HEK293 (cell line): Measurements from ENCODE around the gene BTF3.

Source experiments
- CTCF ChIA-PET: fragments of 350-600 bp; formaldehyde crosslinking; extraction: SDS; loops from one replicate; lab custom pipeline; 2021; ENCODE audit warnings: antibody characterized with exemption; lab: Yijun Ruan, JAX
- POLR2A ChIA-PET: fragments of 300-600 bp; formaldehyde crosslinking; extraction: SDS; loops from one replicate; lab custom pipeline; 2020; ENCODE audit warnings: antibody characterized with exemption, inconsistent platforms; lab: Yijun Ruan, JAX
- H3K27ac ChIP-seq: fragments of 200-500 bp; sonication (Bioruptor generic); 2 replicates; pipeline ENCODE4 v1.5.1; 2014; ENCODE audit warnings: low read depth, low read length, control low read depth, inconsistent platforms; ENCODE audit errors: extremely low read depth
- H3K36me3 ChIP-seq, 2 experiments: fragments of 200-500 bp in 1 of 2; sonication (Bioruptor generic) in 1 of 2; 1 replicate in 1 of 2; 2 replicates in 1 of 2; pipeline ENCODE4 v1.5.1; 2014 to 2017; ENCODE audit warnings: inconsistent platforms in 2 of 2, low read length in 2 of 2; ENCODE audit not compliant: control insufficient read depth in 2 of 2, insufficient read depth in 1 of 2
- H3K4me1 ChIP-seq: fragments of 200-500 bp; sonication (Bioruptor generic); 2 replicates; pipeline ENCODE4 v1.5.1; 2014; ENCODE audit warnings: mild to moderate bottlenecking, low read length, inconsistent platforms; ENCODE audit not compliant: control insufficient read depth, insufficient read depth
- H3K4me3 ChIP-seq: 2 replicates; pipeline ENCODE4 v1.5.1; 2011; ENCODE audit warnings: low read depth, mild to moderate bottlenecking, control low read depth, low read length, moderate library complexity
- H3K9me3 ChIP-seq: fragments of 200-500 bp; sonication (Bioruptor generic); 2 replicates; pipeline ENCODE4 v1.5.1; 2014; ENCODE audit warnings: low read depth, low read length, inconsistent platforms; ENCODE audit not compliant: control insufficient read depth, insufficient read depth
- KLF9 ChIP-seq: fragments of 450-650 bp; formaldehyde crosslinking; IDR thresholded peaks from 2 replicates; pipeline ENCODE4 v1.5.1; 2016; ENCODE audit warnings: missing biosample characterization, missing genetic modification characterization, low read depth
- MEIS1 ChIP-seq: sonication (generic); formaldehyde crosslinking; IDR thresholded peaks from 2 replicates; pipeline ENCODE4 v1.8.1; 2022; ENCODE audit warnings: missing genetic modification reagents, mild to moderate bottlenecking, borderline replicate concordance
- MYNN ChIP-seq: fragments of 450-650 bp; formaldehyde crosslinking; IDR thresholded peaks from 2 replicates; pipeline ENCODE4 v1.5.1; 2016; ENCODE audit warnings: missing biosample characterization, missing genetic modification characterization, borderline replicate concordance
- OVOL3 ChIP-seq: fragments of 450-650 bp; formaldehyde crosslinking; IDR thresholded peaks from 2 replicates; pipeline ENCODE4 v1.5.1; 2016; ENCODE audit warnings: missing biosample characterization, missing genetic modification characterization
- PRDM1 ChIP-seq: fragments of 450-650 bp; formaldehyde crosslinking; IDR thresholded peaks from 2 replicates; pipeline ENCODE4; 2016; ENCODE audit warnings: missing biosample characterization, missing genetic modification characterization
- SCRT2 ChIP-seq: fragments of 450-650 bp; formaldehyde crosslinking; IDR thresholded peaks from 2 replicates; pipeline ENCODE4 v1.5.1; 2016; ENCODE audit warnings: missing biosample characterization, missing genetic modification characterization
- ZFP3 ChIP-seq: fragments of 450-650 bp; formaldehyde crosslinking; IDR thresholded peaks from 2 replicates; pipeline ENCODE4 v1.5.1; 2016; ENCODE audit warnings: low read depth, missing biosample characterization, missing genetic modification characterization
- ZNF10 ChIP-seq: fragments of 450-650 bp; formaldehyde crosslinking; IDR thresholded peaks from 2 replicates; pipeline ENCODE4 v1.5.1; 2017; ENCODE audit warnings: missing biosample characterization, missing genetic modification characterization
- ZNF155 ChIP-seq: fragments of 450-650 bp; formaldehyde crosslinking; IDR thresholded peaks from 2 replicates; pipeline ENCODE4 v1.5.1; 2016; ENCODE audit warnings: missing biosample characterization, missing genetic modification characterization
- ZNF2 ChIP-seq: fragments of 450-650 bp; formaldehyde crosslinking; IDR thresholded peaks from 2 replicates; pipeline ENCODE4 v1.5.1; 2016; ENCODE audit warnings: missing biosample characterization, missing genetic modification characterization
- ZNF514 ChIP-seq: fragments of 450-650 bp; formaldehyde crosslinking; IDR thresholded peaks from 2 replicates; pipeline ENCODE4 v1.5.1; 2016; ENCODE audit warnings: missing biosample characterization, missing genetic modification characterization
- ZNF585B ChIP-seq: fragments of 450-650 bp; formaldehyde crosslinking; IDR thresholded peaks from 2 replicates; pipeline ENCODE4 v1.5.1; 2016; ENCODE audit warnings: missing biosample characterization, missing genetic modification characterization
- ZNF658 ChIP-seq: fragments of 450-650 bp; formaldehyde crosslinking; IDR thresholded peaks from 2 replicates; pipeline ENCODE4; 2016; ENCODE audit warnings: missing biosample characterization, missing genetic modification characterization
- ZNF707 ChIP-seq: fragments of 450-650 bp; formaldehyde crosslinking; IDR thresholded peaks from 2 replicates; pipeline ENCODE4 v1.5.1; 2016; ENCODE audit warnings: missing biosample characterization, missing genetic modification characterization
- TF ChIP-seq, protein P1 (sequence below): fragments of 450-650 bp; formaldehyde crosslinking; IDR thresholded peaks from 2 replicates; pipeline ENCODE4 v1.5.1; 2016; ENCODE audit warnings: missing biosample characterization, missing genetic modification characterization
- TF ChIP-seq, protein P2 (sequence below): fragments of 450-650 bp; formaldehyde crosslinking; IDR thresholded peaks from 2 replicates; pipeline ENCODE4 v1.5.1; 2016; ENCODE audit warnings: missing biosample characterization, missing genetic modification characterization, low read depth
- TF ChIP-seq, protein P3 (sequence below): fragments of 450-650 bp; formaldehyde crosslinking; IDR thresholded peaks from 2 replicates; pipeline ENCODE4; 2016; ENCODE audit warnings: missing biosample characterization, missing genetic modification characterization
- TF ChIP-seq, protein P4 (sequence below): fragments of 450-650 bp; formaldehyde crosslinking; IDR thresholded peaks from 2 replicates; pipeline ENCODE4 v1.5.1; 2016; ENCODE audit warnings: missing biosample characterization, missing genetic modification characterization

BTF3 gene

DNA sequence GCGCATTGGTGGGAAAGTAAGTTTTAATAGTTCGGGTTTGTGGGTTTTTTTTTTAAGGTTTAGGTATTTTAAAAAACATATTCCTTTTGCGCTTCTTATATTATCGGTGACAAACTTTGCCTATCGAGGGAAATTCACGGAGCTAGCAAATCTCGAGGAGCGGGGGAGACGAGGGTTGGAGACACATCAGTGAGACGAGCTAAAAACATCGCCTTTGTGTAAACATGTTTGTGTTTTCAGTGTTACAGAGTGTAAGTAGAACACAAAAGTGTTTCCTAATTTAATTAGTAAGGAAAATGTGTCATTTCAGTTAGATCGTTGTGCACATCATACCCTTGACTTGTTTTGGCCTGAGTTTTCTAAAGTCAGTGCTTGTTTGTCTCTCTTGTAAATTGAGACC, 945 bp downstream of the BTF3 start:
- Histone ChIP-seq H3K4me3 (peak overlapping the region; percentile 100), H3K9me3 (no peaks in the 10 kb centered on the region), H3K27ac (peak overlapping the region; percentile 82; the same call in 1 of the 2 replicates), H3K4me1 (peaks cover 8% of the 10 kb centered on the region), H3K36me3 (peaks cover 39 to 51% of the 10 kb centered on the region in 2 experiments)
- ChIA-PET CTCF (interaction anchor here (0.6 to 2.3 kb wide), 5 partner anchors 17 to 220 kb away, joined by 3 to 6 read pairs (median 4); no protein-coding TSS in a partner anchor), POLR2A (interaction anchor here (0.7 to 2.9 kb wide), 6 partner anchors 8 to 283 kb away, joined by 3 to 16 read pairs (median 6); partner anchors contain the start of gene FOXD1)
- TF ChIP-seq ZNF10 (tag by site-specific recombination) = no peak
- TF ChIP-seq, protein P1, sequence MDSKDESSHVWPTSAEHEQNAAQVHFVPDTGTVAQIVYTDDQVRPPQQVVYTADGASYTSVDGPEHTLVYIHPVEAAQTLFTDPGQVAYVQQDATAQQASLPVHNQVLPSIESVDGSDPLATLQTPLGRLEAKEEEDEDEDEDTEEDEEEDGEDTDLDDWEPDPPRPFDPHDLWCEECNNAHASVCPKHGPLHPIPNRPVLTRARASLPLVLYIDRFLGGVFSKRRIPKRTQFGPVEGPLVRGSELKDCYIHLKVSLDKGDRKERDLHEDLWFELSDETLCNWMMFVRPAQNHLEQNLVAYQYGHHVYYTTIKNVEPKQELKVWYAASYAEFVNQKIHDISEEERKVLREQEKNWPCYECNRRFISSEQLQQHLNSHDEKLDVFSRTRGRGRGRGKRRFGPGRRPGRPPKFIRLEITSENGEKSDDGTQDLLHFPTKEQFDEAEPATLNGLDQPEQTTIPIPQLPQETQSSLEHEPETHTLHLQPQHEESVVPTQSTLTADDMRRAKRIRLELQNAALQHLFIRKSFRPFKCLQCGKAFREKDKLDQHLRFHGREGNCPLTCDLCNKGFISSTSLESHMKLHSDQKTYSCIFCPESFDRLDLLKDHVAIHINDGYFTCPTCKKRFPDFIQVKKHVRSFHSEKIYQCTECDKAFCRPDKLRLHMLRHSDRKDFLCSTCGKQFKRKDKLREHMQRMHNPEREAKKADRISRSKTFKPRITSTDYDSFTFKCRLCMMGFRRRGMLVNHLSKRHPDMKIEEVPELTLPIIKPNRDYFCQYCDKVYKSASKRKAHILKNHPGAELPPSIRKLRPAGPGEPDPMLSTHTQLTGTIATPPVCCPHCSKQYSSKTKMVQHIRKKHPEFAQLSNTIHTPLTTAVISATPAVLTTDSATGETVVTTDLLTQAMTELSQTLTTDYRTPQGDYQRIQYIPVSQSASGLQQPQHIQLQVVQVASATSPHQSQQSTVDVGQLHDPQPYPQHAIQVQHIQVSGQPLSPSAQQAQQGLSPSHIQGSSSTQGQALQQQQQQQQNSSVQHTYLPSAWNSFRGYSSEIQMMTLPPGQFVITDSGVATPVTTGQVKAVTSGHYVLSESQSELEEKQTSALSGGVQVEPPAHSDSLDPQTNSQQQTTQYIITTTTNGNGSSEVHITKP = peak; percentile 65
- TF ChIP-seq, protein P2, sequence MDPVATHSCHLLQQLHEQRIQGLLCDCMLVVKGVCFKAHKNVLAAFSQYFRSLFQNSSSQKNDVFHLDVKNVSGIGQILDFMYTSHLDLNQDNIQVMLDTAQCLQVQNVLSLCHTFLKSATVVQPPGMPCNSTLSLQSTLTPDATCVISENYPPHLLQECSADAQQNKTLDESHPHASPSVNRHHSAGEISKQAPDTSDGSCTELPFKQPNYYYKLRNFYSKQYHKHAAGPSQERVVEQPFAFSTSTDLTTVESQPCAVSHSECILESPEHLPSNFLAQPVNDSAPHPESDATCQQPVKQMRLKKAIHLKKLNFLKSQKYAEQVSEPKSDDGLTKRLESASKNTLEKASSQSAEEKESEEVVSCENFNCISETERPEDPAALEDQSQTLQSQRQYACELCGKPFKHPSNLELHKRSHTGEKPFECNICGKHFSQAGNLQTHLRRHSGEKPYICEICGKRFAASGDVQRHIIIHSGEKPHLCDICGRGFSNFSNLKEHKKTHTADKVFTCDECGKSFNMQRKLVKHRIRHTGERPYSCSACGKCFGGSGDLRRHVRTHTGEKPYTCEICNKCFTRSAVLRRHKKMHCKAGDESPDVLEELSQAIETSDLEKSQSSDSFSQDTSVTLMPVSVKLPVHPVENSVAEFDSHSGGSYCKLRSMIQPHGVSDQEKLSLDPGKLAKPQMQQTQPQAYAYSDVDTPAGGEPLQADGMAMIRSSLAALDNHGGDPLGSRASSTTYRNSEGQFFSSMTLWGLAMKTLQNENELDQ = no peak
- no peak for TF ChIP-seq ZFP3
- TF ChIP-seq MYNN (tag by site-specific recombination) = no peak

DNA sequence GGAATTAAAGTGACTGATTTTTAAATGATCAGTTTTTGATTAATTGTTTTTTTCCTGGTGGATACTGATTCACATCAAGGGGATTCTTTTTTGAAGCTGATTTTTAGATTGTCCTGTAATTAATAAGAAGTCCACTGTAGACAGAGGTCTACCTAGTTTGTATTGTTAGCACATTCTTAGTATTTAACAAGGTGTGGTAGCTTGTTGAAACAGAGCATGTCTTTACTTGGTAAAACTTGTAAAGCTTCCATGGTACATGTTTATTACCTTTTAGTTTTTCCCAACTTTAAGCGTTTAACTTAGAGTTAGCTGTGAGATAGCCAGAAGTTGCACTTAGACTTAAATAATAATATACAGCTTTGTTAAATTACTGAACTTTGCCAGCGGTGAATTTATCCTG, 1.5 kb downstream of the BTF3 start:
- POLR2A ChIA-PET = interaction anchor here (2.9 kb wide), 1 partner anchor 51 kb away, joined by 16 read pairs; the partner anchor contains the start of gene FOXD1
- CTCF ChIA-PET = interaction anchor here (0.6 to 1.4 kb wide), 4 partner anchors 30 to 221 kb away, joined by 3 to 4 read pairs (median 3); no protein-coding TSS in a partner anchor
- H3K4me1 ChIP-seq = peaks cover 8% of the 10 kb centered on the region
- no peak for TF ChIP-seq MYNN (tag by site-specific recombination)
- no peak for TF ChIP-seq KLF9 (tag by site-specific recombination)
- no peak for TF ChIP-seq MEIS1 (CRISPR knock-in tag)
- no peak for TF ChIP-seq ZNF155 (tag by site-specific recombination)
- TF ChIP-seq, protein P3, sequence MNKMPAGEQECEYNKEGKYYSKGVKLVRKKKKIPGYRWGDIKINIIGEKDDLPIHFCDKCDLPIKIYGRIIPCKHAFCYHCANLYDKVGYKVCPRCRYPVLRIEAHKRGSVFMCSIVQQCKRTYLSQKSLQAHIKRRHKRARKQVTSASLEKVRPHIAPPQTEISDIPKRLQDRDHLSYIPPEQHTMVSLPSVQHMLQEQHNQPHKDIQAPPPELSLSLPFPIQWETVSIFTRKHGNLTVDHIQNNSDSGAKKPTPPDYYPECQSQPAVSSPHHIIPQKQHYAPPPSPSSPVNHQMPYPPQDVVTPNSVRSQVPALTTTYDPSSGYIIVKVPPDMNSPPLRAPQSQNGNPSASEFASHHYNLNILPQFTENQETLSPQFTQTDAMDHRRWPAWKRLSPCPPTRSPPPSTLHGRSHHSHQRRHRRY (tag by site-specific recombination) = no peak
- no peak for TF ChIP-seq ZNF2 (tag by site-specific recombination)
- TF ChIP-seq PRDM1 (tag by site-specific recombination) = no peak
- no peak for TF ChIP-seq ZNF658 (tag by site-specific recombination)
- TF ChIP-seq, protein P4, sequence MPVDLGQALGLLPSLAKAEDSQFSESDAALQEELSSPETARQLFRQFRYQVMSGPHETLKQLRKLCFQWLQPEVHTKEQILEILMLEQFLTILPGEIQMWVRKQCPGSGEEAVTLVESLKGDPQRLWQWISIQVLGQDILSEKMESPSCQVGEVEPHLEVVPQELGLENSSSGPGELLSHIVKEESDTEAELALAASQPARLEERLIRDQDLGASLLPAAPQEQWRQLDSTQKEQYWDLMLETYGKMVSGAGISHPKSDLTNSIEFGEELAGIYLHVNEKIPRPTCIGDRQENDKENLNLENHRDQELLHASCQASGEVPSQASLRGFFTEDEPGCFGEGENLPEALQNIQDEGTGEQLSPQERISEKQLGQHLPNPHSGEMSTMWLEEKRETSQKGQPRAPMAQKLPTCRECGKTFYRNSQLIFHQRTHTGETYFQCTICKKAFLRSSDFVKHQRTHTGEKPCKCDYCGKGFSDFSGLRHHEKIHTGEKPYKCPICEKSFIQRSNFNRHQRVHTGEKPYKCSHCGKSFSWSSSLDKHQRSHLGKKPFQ = no peak
- TF ChIP-seq ZNF585B (tag by site-specific recombination) = no peak
- no peak for TF ChIP-seq ZNF514 (tag by site-specific recombination)
- no peak for TF ChIP-seq SCRT2
- no peak for TF ChIP-seq OVOL3 (tag by site-specific recombination)
- TF ChIP-seq ZNF707 (tag by site-specific recombination) = no peak
- TF ChIP-seq, all 188 proteins: peak for 0
- peak overlapping the region; percentile 100 for H3K4me3 ChIP-seq
- H3K27ac ChIP-seq = no peak overlapping the region
- no peaks in the 10 kb centered on the region for H3K9me3 ChIP-seq
- H3K36me3 ChIP-seq = peaks cover 44 to 56% of the 10 kb centered on the region in 2 experiments
